ENCODE results near the gene MRPS7.

The MRPS7 gene

DNA sequence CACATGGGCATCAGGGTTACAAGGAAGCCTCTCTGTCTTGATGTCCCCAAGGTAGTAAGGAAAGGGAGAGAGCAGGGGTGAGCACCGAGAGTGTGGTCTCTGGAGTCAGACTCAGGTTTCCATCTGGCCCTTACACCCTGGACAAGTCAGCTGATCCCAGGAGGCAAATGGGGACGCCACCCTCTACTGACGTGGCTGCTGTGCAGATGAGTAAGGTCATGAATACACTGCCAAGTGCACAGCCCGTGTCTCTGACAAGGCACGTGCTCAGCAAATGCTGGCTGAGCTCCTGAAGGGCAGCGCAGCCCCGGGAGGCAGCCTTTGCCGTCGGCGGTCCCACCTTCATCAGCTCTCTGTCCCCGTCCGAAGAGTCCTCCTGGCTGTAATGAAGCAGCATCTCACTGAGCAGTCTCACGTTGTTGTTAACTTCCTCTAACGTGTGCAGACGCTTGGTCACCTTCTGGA lies 19.7 kb upstream of the MRPS7 start:
- TF ChIP-seq, protein P1, sequence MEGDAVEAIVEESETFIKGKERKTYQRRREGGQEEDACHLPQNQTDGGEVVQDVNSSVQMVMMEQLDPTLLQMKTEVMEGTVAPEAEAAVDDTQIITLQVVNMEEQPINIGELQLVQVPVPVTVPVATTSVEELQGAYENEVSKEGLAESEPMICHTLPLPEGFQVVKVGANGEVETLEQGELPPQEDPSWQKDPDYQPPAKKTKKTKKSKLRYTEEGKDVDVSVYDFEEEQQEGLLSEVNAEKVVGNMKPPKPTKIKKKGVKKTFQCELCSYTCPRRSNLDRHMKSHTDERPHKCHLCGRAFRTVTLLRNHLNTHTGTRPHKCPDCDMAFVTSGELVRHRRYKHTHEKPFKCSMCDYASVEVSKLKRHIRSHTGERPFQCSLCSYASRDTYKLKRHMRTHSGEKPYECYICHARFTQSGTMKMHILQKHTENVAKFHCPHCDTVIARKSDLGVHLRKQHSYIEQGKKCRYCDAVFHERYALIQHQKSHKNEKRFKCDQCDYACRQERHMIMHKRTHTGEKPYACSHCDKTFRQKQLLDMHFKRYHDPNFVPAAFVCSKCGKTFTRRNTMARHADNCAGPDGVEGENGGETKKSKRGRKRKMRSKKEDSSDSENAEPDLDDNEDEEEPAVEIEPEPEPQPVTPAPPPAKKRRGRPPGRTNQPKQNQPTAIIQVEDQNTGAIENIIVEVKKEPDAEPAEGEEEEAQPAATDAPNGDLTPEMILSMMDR (IDR thresholded peaks at IDR 0.05; ENCODE audit: borderline replicate concordance, control extremely low read depth, extremely low read depth, insufficient read depth, missing control alignments) = no peak
- in situ Hi-C loops (cut with MboI; ENCODE audit: low sequenced_read_pairs, unreplicated experiment) = no loop called here
- no peak for DNase-seq (ENCODE audit: low spot score)

GRCh38 chr17:75242461-75243042 lies 19.1 kb upstream of the MRPS7 start:
- TF ChIP-seq, protein P1 (IDR thresholded peaks at IDR 0.05; ENCODE audit: borderline replicate concordance, control extremely low read depth, extremely low read depth, insufficient read depth, missing control alignments) = no peak
- in situ Hi-C loops (cut with MboI; ENCODE audit: low sequenced_read_pairs, unreplicated experiment) = no loop called here
- peak; percentile 82 for DNase-seq (ENCODE audit: low spot score)

DNA sequence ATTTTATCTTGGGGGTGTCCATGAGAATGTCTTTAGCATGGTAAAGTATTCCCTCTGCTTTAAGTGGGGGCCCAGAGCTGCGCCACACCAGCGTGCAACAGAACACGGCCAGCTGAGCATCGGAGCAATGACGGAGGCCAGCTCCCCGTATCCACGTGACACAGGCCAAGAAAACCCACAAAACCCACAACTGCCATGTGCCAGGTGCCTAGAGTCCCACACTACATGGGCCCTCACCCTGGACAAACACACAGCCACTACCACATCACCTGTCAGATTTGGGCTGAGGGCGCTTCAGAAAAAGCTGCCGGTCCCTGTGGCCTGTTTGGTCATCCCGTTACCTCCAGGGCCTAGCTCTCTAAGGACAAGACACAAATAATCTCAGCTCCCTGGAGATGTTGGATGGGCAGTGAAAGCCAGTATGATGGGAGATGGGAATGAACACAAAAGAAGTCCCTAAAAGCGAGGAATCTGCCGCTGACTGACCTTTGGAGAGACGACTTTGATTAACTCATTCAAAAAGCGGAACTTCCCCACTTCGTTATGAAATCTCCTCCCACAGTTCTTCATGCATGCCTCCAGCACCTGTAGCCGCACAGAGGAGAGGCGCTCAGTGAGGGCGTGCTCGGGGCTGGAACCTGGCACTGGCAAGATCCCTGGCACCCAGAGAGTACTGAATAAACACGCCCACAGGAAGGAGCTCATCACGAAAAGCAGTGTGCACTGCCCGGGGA lies 17.4 kb upstream of the MRPS7 start:
- TF ChIP-seq, protein P1 (IDR thresholded peaks at IDR 0.05; ENCODE audit: borderline replicate concordance, control extremely low read depth, extremely low read depth, insufficient read depth, missing control alignments) = no peak
- peak; percentile 78 for DNase-seq (ENCODE audit: low spot score)
- in situ Hi-C loops (cut with MboI; ENCODE audit: low sequenced_read_pairs, unreplicated experiment) = no loop called here

GRCh38 chr17:75245011-75245410 lies 16.7 kb upstream of the MRPS7 start:
- DNase-seq (ENCODE audit: low spot score) = no peak
- TF ChIP-seq, protein P1 (IDR thresholded peaks at IDR 0.05; ENCODE audit: borderline replicate concordance, control extremely low read depth, extremely low read depth, insufficient read depth, missing control alignments) = no peak
- in situ Hi-C loops (cut with MboI; ENCODE audit: low sequenced_read_pairs, unreplicated experiment) = no loop called here

DNA sequence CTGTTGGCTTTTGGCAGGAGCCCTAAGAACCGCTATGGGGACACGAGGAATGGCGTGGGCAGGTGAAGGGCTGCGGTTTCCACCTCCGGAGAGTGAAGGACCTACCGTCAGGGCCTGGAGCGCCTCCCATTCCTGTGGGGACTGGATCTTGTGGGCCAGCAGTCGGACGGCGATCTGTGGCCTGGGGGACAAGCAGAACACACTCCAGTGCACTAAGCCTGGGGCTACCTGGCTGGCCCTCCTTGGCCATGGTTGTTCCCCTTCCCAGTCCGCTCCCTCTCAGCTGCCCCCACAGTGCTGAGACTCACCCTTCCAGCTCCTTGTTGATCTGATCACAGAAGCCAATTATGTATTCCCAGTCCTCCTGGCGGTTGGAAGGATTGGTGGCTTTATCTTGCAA lies 15.3 kb upstream of the MRPS7 start:
- TF ChIP-seq, protein P1 (IDR thresholded peaks at IDR 0.05; ENCODE audit: borderline replicate concordance, control extremely low read depth, extremely low read depth, insufficient read depth, missing control alignments) = no peak

DNA sequence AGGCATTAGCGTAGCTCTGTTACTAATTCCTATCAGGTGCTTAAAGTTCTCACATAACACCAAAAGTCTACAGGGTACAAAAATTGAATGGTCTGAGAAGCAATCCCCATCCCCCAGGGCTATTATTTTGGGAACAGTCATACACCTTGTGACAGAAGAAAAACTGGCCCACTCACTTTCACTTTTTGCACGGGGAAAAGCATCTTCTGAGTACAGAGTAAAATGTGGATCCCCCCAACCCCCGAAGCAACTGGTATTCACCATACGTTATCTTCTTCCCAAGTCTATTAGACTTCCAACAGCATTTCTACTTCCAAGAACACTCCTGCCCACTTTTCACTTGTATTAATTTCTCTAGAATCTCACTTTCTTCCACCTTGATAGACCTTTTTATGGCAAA lies 12.1 kb upstream of the MRPS7 start:
- TF ChIP-seq, protein P1 (IDR thresholded peaks at IDR 0.05; ENCODE audit: borderline replicate concordance, control extremely low read depth, extremely low read depth, insufficient read depth, missing control alignments) = no peak

More for the DNA sequence above, 15.3 kb upstream of the MRPS7 start:
- DNase-seq (ENCODE audit: low spot score) = no peak
- in situ Hi-C loops (cut with MboI; ENCODE audit: low sequenced_read_pairs, unreplicated experiment) = no loop called here

More for the DNA sequence above, 12.1 kb upstream of the MRPS7 start:
- in situ Hi-C loops (cut with MboI; ENCODE audit: low sequenced_read_pairs, unreplicated experiment) = no loop called here
- DNase-seq (ENCODE audit: low spot score) = no peak
